ENCODE measurements around the gene MBD3L5.
A peak's percentile ranks its signal among the peaks of the same experiment; 100 is the strongest.
"Not testable (repeated sequence)": the region's sequence is repeated elsewhere in the genome, so short reads cannot be mapped to it uniquely, and the experiment has no call there.

Gene MBD3L5

GRCh38 chr19:7030278-7030677, at the start of gene MBD3L5:
MBD3L5 (plus strand) TSS chr19:7030578; CDS start chr19:7030612, 34 bp downstream.
- not testable (repeated sequence) for DNase-seq (ENCODE audit: low spot score)

GRCh38 chr19:6983448-6983847, 46.9 kb upstream of the MBD3L5 start:
- no peak for DNase-seq (ENCODE audit: low spot score)

DNA sequence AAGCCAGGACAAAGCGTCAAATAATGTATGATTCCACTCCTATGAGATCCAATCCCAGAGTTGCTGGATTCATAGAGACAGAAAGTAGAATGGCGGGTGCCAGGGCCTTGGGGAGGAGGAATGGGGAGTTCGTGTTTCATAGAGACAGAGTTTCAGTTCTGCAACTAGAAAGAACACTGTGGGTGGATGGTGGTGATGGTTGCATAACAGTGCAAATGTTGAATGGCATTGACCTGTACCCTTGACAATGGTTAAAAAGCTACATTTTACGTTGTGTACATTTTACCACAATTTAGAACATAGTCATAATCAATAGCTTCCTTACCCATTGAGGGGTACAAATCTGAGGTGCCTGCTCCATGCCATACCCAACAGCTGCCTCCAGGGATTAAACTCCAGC, 42.5 kb upstream of the MBD3L5 start:
- no peak for DNase-seq (ENCODE audit: low spot score)

DNA sequence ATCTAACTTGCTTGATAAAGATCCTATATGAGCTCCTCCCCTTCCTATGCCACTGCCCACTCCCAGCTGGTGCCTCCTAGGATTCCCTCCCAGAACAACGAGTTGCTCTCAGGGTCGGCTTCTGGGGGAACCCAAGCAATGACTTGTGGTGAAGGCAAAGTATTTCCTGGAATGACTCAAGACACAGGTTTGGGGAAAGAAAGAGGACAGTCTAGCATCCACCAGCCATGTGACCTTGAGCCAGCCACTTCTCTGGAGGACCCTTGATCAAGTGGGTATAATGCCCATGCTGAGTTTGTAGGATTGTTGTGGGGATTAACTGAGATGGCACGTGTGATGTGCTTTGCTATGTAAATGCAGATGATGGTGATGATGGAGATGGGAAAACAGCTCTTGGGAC, 42.1 kb upstream of the MBD3L5 start:
- no peak for DNase-seq (ENCODE audit: low spot score)

DNA sequence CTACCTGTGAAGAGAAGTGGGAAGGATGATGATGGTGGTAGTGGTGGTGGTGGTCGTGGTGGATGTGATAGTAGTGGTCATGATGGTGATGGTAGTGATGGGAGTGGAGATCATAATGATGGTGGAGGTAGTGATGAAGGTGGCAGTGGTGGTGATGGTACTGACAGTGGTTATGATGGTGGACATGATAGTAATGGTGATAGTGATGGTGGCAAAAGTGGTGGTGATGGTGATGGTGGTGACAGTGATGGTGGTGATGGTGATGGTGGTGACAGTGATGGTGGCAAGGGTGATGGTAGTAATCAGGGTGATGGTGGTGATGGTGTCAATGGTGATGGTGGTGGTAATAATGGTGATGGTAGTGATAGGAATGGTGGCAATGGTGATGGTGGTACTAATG, 35.3 kb upstream of the MBD3L5 start:
- DNase-seq (ENCODE audit: low spot score): no peak

DNA sequence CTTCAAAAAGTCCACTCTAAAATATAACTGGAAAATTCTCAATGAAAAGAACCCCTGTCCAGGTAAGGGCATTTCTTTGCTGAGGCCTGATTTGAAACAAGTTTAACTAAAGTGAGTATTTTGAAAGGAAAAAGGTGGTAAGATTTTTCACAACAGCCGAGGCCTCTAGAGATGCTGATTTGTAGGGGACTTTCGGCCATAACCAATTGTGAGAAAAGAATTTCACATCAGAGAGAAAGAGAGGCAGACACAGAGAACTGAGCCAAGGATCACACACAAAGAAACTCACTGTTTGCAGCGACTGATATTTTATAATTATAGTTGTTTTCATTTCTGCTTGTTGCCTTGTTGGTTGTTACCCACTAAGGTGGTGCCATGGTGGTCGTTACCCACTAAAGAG, 33.6 kb upstream of the MBD3L5 start:
- no peak for DNase-seq (ENCODE audit: low spot score)

DNA sequence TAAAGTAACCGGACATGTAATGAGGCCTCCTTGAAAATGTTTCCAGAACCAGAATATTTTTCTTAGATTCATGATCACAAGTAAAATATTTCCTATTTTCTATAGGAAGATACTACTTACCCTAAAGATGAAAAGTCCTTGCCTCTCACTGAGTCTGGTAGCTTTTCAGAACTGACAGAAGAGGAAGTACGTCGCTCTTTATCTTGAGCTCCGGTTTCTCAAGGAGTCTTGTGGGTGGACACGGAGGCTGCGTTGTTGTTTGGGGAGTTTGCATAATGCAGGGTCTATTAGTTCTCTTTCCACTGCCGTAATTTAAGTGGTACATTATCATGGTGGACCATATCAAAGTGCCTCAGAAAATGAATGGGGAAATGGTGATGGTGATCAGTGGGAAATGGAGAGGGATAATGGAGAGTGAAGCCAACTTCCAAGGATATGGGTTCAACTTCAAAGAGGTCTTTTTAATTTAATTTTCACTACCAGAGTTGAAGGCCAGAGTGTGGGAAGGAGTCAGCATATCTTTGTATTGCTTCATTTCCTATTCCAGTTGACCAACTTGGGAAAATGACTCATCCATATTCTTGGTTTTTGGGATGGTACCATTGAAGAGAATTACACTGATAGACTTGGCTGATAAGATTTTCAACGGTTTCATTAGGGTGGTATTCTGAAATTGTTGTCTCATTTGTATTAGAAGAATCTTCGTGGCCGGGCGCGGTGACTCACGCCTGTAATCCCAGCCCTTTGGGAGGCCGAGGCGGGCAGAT, 32.5 kb upstream of the MBD3L5 start:
- no peak for DNase-seq (ENCODE audit: low spot score)

DNA sequence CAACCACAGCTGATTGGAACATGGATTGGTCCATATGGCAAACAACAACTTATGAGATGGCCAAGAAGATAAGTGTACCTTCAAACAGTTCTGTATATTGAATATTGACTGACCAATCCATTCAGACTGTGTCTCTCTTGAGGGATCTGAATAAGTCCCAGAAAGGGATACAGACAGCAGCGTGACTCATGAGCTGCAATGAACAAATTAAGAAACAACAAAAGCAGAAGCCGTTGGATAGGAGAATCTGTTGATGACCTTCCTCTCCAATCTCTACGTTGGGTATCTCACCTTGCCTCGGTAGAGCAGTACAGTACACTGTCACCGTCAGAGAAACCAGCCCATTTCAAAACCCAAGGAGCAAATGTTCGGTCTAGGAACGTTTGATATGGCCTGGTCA, 30.4 kb upstream of the MBD3L5 start:
- no peak for DNase-seq (ENCODE audit: low spot score)

DNA sequence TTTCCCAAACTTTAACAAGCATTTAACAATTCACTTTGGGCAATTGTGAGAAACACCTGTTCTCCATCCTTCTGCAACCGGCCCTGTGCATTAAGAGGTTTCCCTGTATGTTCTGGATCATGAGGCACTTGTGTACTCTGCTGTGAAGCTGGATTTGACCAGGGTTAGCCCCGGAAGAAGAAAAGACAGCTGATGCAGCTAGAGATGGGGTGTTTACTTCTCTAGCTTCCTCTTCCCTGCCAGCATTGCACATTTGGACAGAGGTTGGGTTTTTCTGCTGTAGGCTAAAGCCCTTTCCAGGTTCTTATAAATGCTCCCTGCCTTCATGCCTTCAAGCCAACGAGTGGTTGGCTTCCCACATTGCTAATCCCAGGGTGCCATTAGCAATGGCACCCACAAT, 30.0 kb upstream of the MBD3L5 start:
- no peak for DNase-seq (ENCODE audit: low spot score)

- no peak for DNase-seq (ENCODE audit: low spot score)
Observed at GRCh38 chr19:7000816-7001215, 29.6 kb upstream of the MBD3L5 start.

GRCh38 chr19:7004313-7004931, 26.0 kb upstream of the MBD3L5 start:
- peak; percentile 59 for DNase-seq (ENCODE audit: low spot score)

DNA sequence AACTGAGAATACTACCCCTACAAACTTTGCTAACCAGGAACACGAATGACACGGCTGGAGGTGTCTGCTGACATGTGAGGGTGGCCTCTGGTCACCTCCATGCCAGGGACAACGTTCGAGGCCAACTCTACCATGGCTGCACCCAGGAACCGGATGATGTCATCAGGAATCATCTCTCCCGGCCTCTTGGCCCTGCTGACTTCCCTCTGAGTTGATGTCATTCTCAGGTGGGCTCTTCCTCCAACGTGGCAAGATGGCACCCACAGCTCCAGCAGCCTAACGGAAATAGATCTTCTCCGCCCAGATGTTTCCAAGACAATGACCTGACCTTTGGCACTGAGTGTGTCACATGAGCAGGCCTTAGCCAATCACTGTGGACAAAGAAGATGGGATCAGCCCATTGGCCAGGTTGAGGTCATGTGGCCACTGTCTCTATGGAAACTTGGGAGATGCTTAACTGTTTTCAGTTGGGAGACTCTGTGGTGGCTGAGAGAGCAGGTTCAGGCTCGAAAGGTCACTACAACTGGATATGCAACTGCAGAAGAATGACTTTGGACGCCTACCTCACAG, 24.2 kb upstream of the MBD3L5 start:
- peak; percentile 51 for DNase-seq (ENCODE audit: low spot score)

DNA sequence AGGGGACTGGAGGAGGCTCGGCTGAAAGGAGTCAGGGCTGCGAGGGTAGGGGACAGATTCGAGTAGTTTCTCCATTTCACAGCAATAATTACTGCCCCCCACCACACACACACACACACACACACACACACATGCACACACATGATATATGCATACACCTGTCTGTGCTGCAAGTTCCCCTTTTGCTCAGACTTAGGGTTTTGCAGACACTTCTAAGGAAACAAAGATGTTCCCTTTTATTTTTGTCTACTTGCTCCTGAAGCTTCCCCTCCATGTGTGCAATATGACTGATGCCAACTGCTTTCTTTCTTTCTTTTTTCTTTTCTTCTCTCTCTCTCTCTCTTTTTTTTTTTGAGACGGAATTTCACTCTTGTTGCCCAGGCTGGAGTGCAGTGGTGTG, 22.5 kb upstream of the MBD3L5 start:
- no peak for DNase-seq (ENCODE audit: low spot score)

- DNase-seq (ENCODE audit: low spot score): no peak
Observed at GRCh38 chr19:7010722-7011593, 19.4 kb upstream of the MBD3L5 start.

DNA sequence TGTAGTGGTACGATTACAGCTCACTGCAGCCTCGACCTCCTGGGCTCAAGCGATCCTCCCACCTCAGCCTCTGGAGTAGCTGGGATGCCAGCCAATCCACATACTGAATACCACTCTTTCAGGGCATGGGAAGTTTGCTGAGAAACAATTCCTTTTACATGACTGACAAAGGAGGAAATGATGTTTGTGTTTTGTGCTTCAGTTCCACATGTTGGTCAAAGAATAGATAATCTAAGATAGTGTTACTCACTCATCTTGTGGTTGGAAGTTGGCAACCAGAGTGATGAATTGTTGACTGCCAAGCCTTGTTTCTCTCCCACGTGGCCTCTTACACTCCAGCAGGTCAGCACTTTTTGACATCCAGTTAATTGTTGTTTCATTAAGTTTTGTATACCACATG, 16.7 kb upstream of the MBD3L5 start:
- no peak for DNase-seq (ENCODE audit: low spot score)

DNA sequence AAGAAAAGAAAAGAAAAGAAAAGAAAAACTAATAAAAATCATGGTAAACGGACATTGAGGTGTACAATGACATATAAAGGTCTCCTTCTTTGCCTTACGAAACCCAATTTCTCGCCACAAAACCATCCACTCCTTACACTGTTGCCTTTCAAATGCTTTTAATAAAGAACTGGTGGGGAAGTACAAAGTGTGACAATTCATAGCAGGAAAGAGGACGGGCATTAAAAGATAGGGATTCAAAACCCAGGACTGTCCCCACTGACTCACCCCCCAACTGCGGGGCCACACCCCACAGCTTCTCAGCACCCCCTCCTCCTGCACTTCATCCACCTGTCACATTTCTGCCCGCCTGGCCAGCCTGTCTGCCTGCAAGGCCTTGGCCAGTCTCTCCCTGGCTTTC, 11.6 kb upstream of the MBD3L5 start:
- no peak for DNase-seq (ENCODE audit: low spot score)

DNA sequence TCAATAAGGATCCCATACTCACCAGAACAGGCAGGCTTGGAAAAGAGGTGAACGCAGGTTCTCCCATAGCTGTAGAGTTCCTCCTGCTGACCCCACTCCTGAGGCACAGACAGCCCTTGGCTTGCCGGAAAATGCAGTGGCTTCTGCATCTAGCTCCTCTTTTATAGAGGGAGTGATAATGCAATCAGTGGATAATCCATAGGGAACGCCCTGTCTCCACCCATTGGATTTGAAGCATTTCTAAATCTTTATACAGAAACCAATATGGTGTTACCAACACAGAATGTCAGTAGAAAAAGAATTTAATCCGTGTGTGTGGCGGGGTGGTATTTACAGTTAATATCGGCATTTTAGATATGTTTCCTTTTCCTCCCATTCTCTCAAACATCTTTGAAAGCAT, 9.0 kb upstream of the MBD3L5 start, which contains the start of gene MBD3L2B:
MBD3L2B (minus strand) TSS at position 101 of the 400 bp plus-strand sequence; CDS start at position 67, 34 bp downstream.
- not testable (repeated sequence) for DNase-seq (ENCODE audit: low spot score)

DNA sequence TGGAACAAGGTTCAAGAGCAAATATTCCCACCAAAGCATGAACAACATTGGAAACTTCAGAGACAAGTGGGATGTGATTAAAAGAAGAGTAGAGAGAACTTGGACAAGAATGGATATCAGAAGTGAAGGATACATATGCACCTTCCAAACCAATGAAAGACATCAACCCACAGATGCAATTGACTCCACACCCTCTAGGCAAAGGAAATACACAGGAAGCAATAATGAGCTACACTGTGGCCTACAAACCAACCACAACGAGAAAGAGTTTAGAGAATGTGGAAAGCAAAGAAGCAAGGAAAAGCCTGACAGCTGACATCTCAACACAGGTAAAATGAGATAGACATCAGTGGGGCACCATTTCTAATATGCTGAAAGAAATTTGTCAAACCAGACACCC, 1.6 kb upstream of the MBD3L5 start:
- DNase-seq (ENCODE audit: low spot score): not testable (repeated sequence)

GRCh38 chr19:7040079-7040478, 9.7 kb downstream of the MBD3L5 start, which contains the start of gene MBD3L4:
MBD3L4 (minus strand) TSS chr19:7040179; CDS start chr19:7040144, 35 bp downstream.
- DNase-seq (ENCODE audit: low spot score): not testable (repeated sequence)

DNA sequence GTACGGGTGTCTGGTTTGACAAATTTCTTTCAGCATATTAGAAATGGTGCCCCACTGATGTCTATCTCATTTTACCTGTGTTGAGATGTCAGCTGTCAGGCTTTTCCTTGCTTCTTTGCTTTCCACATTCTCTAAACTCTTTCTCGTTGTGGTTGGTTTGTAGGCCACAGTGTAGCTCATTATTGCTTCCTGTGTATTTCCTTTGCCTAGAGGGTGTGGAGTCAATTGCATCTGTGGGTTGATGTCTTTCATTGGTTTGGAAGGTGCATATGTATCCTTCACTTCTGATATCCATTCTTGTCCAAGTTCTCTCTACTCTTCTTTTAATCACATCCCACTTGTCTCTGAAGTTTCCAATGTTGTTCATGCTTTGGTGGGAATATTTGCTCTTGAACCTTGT, 11.2 kb downstream of the MBD3L5 start:
- not testable (repeated sequence) for DNase-seq (ENCODE audit: low spot score)

DNA sequence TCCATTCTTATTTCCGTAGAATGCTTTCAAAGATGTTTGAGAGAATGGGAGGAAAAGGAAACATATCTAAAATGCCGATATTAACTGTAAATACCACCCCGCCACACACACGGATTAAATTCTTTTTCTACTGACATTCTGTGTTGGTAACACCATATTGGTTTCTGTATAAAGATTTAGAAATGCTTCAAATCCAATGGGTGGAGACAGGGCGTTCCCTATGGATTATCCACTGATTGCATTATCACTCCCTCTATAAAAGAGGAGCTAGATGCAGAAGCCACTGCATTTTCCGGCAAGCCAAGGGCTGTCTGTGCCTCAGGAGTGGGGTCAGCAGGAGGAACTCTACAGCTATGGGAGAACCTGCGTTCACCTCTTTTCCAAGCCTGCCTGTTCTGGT, 18.6 kb downstream of the MBD3L5 start, which contains the start of gene MBD3L2:
MBD3L2 (plus strand) TSS at position 301 of the 400 bp plus-strand sequence; CDS start at position 354, 53 bp downstream.
- DNase-seq (ENCODE audit: low spot score): not testable (repeated sequence)

GRCh38 chr19:7051421-7051820, 21.0 kb downstream of the MBD3L5 start:
- DNase-seq (ENCODE audit: low spot score): not testable (repeated sequence)

Measured in NAMALWA (cell line).